ENCODE measurements around the gene TFB2M.

- TF ChIP-seq CTCF (IDR thresholded peaks at IDR 0.05): no peak
- no peak for TF ChIP-seq POLR2A (IDR thresholded peaks at IDR 0.05)
Measured at GRCh38 chr1:246592695-246593094, 26.6 kb upstream of the TFB2M start.

Measured in Peyer's patch (tissue), 4 donors.